ENCODE measurements around the gene EFNA2. TPM values are rescaled to one million over a fixed set of nuclear protein-coding genes. Genes with fewer than 3 reads are reported as not detected.

EFNA2 gene
- total RNA-seq, 1 experiment from 2014 or later: 11.4 TPM

GRCh38 chr19:1241417-1242095, 44.1 kb upstream of the EFNA2 start, which contains the start of gene ATP5F1D (continued):
- TF ChIP-seq ATF6 (CRISPR knock-in tag; IDR thresholded peaks at IDR 0.05): no peak
- peak; percentile 86 for TF ChIP-seq FOXK1 (CRISPR knock-in tag; IDR thresholded peaks at IDR 0.05)
- TF ChIP-seq ZNF532 (CRISPR knock-in tag; IDR thresholded peaks at IDR 0.05; ENCODE audit: borderline replicate concordance): no peak
- no peak for TF ChIP-seq SOX15 (CRISPR knock-in tag; IDR thresholded peaks at IDR 0.05)
- peak; percentile 79; the same call in 1 of the 2 replicates for TF ChIP-seq CBFB (CRISPR knock-in tag; IDR thresholded peaks at IDR 0.05; ENCODE audit: low read depth)
- peak; percentile 39; the same call in 1 of the 2 replicates for TF ChIP-seq ETV6 (CRISPR knock-in tag; IDR thresholded peaks at IDR 0.05)
- no peak for TF ChIP-seq ERG (CRISPR knock-in tag; IDR thresholded peaks at IDR 0.05)
- TF ChIP-seq GABPB1 (CRISPR knock-in tag; IDR thresholded peaks at IDR 0.05): peak; percentile 73
- TF ChIP-seq ZNF671 (CRISPR knock-in tag; IDR thresholded peaks at IDR 0.05): no peak
- 0 out of 2 replicates have a peak, but pooled peaks have one; percentile 49 for TF ChIP-seq FOXP4 (CRISPR knock-in tag; IDR thresholded peaks at IDR 0.05)
- no peak for TF ChIP-seq JUN (CRISPR knock-in tag; IDR thresholded peaks at IDR 0.05)
- no peak for TF ChIP-seq MLX (CRISPR knock-in tag; IDR thresholded peaks at IDR 0.05)
- peak; percentile 55; the same call in 1 of the 2 replicates for TF ChIP-seq FOXP1 (CRISPR knock-in tag; IDR thresholded peaks at IDR 0.05; ENCODE audit: borderline replicate concordance)
- peak; percentile 86; the same call in 1 of the 2 replicates for TF ChIP-seq KAT7 (CRISPR knock-in tag; IDR thresholded peaks at IDR 0.05; ENCODE audit: borderline replicate concordance)
- no peak for TF ChIP-seq AFF4 (CRISPR knock-in tag; IDR thresholded peaks at IDR 0.05; ENCODE audit: borderline replicate concordance)
- TF ChIP-seq ZNF281 (CRISPR knock-in tag; IDR thresholded peaks at IDR 0.05): no peak

All from WTC11 (cell line).